Measurements from ENCODE around the gene DNER. TPM values are rescaled to one million over a fixed set of nuclear protein-coding genes. Genes with fewer than 3 reads are reported as not detected.

Gene DNER
- total RNA-seq, 4 donors from 2014 or later, result 1.5 to 13.1 (median 4.7) TPM

DNA sequence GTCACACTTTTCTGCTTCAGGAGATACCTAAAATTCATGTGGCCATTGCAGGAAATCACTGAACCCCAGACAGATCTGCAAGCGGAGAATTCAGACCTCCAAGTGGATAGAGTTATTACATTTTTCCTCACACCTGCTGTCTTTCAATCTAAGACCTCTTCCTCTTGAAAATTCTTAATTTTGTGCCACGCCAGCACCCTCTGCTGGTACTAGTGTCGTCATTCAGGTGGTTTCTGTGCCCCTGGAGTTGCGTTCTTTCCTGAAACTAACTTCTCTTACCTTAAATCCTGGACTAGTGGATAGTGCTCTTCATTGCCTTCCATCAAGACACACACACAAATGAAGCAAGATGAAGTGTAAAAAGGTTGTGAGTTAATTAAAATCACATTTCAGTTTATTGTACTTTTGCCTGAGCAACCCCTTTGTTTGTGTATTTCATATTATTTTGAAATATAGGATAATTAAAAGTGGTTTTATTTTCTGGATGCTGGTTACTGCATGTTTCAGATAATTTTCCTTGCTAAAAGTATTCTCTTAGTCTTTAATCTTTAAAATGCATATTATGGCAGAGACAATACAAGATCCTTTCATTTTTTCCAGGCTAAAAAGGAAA, 1.6 kb upstream of the DNER start:
- Histone ChIP-seq H3K4me3 (no peak overlapping the region), H3K9me3 (no peaks in the 10 kb centered on the region), H3K36me3 (no peaks in the 10 kb centered on the region), H3K27me3 (peaks cover 0 to 71% of the 10 kb centered on the region in 2 donors), H3K4me1 (peaks cover 0 to 22% (median 15%) of the 10 kb centered on the region in 4 donors), H3K27ac (no peak overlapping the region)
- TF ChIP-seq, protein P1, sequence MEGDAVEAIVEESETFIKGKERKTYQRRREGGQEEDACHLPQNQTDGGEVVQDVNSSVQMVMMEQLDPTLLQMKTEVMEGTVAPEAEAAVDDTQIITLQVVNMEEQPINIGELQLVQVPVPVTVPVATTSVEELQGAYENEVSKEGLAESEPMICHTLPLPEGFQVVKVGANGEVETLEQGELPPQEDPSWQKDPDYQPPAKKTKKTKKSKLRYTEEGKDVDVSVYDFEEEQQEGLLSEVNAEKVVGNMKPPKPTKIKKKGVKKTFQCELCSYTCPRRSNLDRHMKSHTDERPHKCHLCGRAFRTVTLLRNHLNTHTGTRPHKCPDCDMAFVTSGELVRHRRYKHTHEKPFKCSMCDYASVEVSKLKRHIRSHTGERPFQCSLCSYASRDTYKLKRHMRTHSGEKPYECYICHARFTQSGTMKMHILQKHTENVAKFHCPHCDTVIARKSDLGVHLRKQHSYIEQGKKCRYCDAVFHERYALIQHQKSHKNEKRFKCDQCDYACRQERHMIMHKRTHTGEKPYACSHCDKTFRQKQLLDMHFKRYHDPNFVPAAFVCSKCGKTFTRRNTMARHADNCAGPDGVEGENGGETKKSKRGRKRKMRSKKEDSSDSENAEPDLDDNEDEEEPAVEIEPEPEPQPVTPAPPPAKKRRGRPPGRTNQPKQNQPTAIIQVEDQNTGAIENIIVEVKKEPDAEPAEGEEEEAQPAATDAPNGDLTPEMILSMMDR (IDR thresholded peaks at IDR 0.05), result peak in 1 of 5 experiments; percentile 6
- TF ChIP-seq POLR2A (IDR thresholded peaks at IDR 0.05), result no peak
- 7 to 10% methylated on average over 4 of the region's 4 CpGs for WGBS, 2 donors
- DNase-seq (ENCODE audit: low spot score in 2 of 2), result no peak

DNA sequence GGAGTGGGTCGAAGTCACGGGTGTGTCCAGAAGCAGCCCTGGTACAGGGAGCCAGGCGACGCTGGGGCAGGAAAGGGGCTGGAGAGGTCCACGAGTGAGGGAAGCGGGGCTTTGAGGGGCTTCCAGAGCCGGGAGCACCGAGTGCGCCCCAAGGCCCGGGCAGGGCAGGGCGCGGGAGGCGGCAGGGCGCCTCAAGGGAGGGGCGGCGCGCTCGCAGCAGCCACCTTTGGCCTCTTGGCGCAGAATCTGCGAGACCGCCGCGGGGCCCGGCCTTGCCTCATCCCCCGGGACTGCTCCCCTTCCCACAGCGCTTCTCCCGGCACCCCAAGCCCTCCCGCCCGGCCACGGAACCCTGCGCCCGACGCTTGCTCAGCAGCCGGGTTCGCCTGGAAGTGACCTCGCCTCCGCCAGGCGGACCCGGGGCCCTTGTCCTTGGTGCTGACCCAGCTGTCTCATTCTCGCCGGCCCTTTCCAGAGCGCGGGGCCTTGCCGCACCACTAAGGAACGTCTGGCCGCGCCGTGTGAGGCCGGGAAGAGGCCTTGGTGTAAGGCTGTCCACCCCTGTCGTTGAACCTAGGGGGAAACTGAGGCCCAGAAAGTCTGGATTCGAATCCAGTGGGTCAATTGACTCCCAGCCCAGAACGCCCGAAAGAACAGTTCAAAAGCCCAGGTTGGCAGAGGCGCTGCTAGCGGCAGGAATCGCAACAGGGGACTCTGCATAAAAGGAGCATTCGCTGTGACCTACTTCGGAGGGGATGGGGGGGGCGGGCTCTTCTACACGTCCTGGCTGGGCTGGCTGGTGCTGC, 584 bp upstream of the DNER start:
- peak in 1 of 2 donors; percentile 7 for DNase-seq (ENCODE audit: low spot score in 2 of 2)
- H3K9me3 ChIP-seq, result no peaks in the 10 kb centered on the region
- no peak overlapping the region for H3K27ac ChIP-seq
- WGBS, 2 donors, result 1 to 2% methylated on average over 32 to 53 of the region's 60 CpGs
- H3K4me1 ChIP-seq, result peaks cover 0 to 22% (median 15%) of the 10 kb centered on the region in 4 donors
- H3K4me3 ChIP-seq, result peak overlapping the region in 2 of 4 donors; percentile 27 to 43
- H3K36me3 ChIP-seq, result no peaks in the 10 kb centered on the region
- H3K27me3 ChIP-seq, result peaks cover 0 to 81% of the 10 kb centered on the region in 2 donors
- TF ChIP-seq, protein P1 (IDR thresholded peaks at IDR 0.05), result no peak
- TF ChIP-seq EP300 (IDR thresholded peaks at IDR 0.05) (no peak), POLR2A (IDR thresholded peaks at IDR 0.05) (no peak)

DNA sequence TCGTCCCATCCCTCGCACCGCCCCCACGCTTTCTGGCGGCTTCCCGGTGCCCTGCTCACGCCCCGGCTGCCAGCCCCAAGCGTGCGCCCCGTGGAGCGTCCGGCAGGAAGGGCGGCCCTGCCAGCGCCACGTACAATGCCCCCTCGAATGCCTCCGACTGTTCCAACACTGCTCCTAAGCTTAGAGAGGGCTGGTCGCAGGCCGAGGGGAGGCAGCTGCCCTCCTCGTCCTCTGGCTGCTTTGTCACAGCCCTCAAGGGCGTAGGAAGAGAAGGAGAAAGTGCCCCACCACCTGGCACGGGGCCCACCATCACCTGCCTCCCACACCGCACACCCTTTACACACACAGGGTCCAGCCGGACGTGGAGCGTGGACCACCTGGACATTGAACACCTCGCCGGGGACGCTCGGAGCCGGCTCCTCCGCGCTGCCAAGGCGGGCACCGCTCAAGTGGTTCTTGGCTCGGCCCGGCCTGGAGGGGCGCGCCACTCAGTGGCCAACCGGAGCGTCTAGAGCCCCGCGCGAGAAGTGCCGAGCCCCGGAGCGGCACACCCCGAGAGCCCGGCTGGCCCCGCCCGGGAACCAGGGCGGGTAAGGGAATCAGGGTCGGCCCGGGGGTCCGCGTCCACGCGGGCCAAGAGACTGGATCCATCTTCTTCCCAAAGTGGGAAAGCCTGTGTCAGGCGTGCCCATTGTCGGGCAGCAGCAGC, 830 bp downstream of the DNER start:
- Histone ChIP-seq H3K4me1 (peaks cover 0 to 22% (median 15%) of the 10 kb centered on the region in 4 donors), H3K9me3 (no peaks in the 10 kb centered on the region), H3K4me3 (peak overlapping the region in 1 of 4 donors; percentile 43), H3K36me3 (no peaks in the 10 kb centered on the region), H3K27me3 (peaks cover 0 to 84% of the 10 kb centered on the region in 2 donors), H3K27ac (no peak overlapping the region)
- no peak for DNase-seq (ENCODE audit: low spot score in 2 of 2)
- TF ChIP-seq EP300 (IDR thresholded peaks at IDR 0.05) (no peak), POLR2A (IDR thresholded peaks at IDR 0.05) (no peak)
- TF ChIP-seq, protein P1 (IDR thresholded peaks at IDR 0.05), result no peak
- WGBS, 2 donors, result 1 to 5% methylated on average over 36 to 45 of the region's 61 CpGs

DNA sequence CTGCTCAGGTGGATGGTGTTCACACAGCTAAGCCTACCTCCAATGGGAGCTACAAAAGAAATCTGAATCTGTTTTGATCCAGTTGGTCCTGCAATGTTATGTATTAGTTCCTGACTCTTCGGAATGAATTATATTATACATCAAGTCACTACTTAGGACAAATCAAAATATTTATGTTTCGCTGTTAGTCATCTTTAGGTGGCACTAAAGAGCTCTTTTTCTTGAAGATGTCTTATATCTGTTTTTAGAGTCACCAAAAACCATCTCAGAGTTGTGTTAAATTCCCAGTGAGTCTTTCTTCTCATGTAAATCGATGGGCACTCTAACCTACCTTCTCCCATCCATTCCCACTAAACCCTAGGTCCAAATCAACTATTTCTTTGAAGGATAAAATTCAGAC, 2.2 kb downstream of the DNER start:
- TF ChIP-seq EP300 (IDR thresholded peaks at IDR 0.05), result no peak
- TF ChIP-seq, protein P1 (IDR thresholded peaks at IDR 0.05), result no peak
- no peak for TF ChIP-seq POLR2A (IDR thresholded peaks at IDR 0.05)
- 90 to 95% methylated on average over 3 of the region's 3 CpGs for WGBS, 2 donors
- Histone ChIP-seq H3K9me3 (no peaks in the 10 kb centered on the region), H3K27me3 (peaks cover 0 to 79% of the 10 kb centered on the region in 2 donors), H3K36me3 (no peaks in the 10 kb centered on the region), H3K4me1 (peaks cover 0 to 22% (median 15%) of the 10 kb centered on the region in 4 donors), H3K27ac (no peak overlapping the region), H3K4me3 (no peak overlapping the region)
- no peak for DNase-seq (ENCODE audit: low spot score in 2 of 2)
